A549 (cell line): Measurements from ENCODE around the gene LGALS14.

Experiments used
- EHF ChIP-seq: fragments of 250-450 bp; sonication (Bioruptor Pico); IDR thresholded peaks from 2 replicates; pipeline ENCODE4 v1.5.0; 2020; ENCODE audit warnings: mild to moderate bottlenecking
- HOXA7 ChIP-seq: fragments of 250-450 bp; sonication (Bioruptor Pico); IDR thresholded peaks from 2 replicates; pipeline ENCODE4 v1.5.0; 2020; ENCODE audit warnings: mild to moderate bottlenecking, moderate library complexity
- PBX3 ChIP-seq: IDR thresholded peaks from 2 replicates; pipeline ENCODE4 v1.6.1; 2012
- PHF8 ChIP-seq: fragments of 200-600 bp; sonication (generic); IDR thresholded peaks from 2 replicates; pipeline ENCODE4 v1.6.1; 2016; ENCODE audit warnings: low read depth, mild to moderate bottlenecking, antibody characterized with exemption, moderate library complexity, borderline replicate concordance
- POLR2A ChIP-seq: IDR thresholded peaks from 2 replicates; pipeline ENCODE4 v1.6.1; 2012; ENCODE audit warnings: mild to moderate bottlenecking, low read length
- SMC3 ChIP-seq: fragments of >200 bp; sonication (Bioruptor Twin); formaldehyde crosslinking; IDR thresholded peaks from 3 replicates; pipeline ENCODE4 v1.6.1; 2018; ENCODE audit warnings: inconsistent platforms
- TF ChIP-seq, protein P1 (sequence below): fragments of >200 bp; sonication (Bioruptor Twin); formaldehyde crosslinking; IDR thresholded peaks from 3 replicates; pipeline ENCODE4 v1.5.1; 2016
- TF ChIP-seq, protein P2 (sequence below): IDR thresholded peaks from 2 replicates; pipeline ENCODE4 v1.6.1; 2012; ENCODE audit warnings: low read depth, borderline replicate concordance
- TF ChIP-seq, protein P3 (sequence below): IDR thresholded peaks from 2 replicates; pipeline ENCODE4 v1.6.1; 2012

- TF ChIP-seq, protein P1, sequence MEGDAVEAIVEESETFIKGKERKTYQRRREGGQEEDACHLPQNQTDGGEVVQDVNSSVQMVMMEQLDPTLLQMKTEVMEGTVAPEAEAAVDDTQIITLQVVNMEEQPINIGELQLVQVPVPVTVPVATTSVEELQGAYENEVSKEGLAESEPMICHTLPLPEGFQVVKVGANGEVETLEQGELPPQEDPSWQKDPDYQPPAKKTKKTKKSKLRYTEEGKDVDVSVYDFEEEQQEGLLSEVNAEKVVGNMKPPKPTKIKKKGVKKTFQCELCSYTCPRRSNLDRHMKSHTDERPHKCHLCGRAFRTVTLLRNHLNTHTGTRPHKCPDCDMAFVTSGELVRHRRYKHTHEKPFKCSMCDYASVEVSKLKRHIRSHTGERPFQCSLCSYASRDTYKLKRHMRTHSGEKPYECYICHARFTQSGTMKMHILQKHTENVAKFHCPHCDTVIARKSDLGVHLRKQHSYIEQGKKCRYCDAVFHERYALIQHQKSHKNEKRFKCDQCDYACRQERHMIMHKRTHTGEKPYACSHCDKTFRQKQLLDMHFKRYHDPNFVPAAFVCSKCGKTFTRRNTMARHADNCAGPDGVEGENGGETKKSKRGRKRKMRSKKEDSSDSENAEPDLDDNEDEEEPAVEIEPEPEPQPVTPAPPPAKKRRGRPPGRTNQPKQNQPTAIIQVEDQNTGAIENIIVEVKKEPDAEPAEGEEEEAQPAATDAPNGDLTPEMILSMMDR: no peak
- TF ChIP-seq, protein P2, sequence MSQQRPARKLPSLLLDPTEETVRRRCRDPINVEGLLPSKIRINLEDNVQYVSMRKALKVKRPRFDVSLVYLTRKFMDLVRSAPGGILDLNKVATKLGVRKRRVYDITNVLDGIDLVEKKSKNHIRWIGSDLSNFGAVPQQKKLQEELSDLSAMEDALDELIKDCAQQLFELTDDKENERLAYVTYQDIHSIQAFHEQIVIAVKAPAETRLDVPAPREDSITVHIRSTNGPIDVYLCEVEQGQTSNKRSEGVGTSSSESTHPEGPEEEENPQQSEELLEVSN: no peak
- TF ChIP-seq, protein P3, sequence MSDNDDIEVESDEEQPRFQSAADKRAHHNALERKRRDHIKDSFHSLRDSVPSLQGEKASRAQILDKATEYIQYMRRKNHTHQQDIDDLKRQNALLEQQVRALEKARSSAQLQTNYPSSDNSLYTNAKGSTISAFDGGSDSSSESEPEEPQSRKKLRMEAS: no peak
- TF ChIP-seq HOXA7 (CRISPR knock-in tag) (no peak), PHF8 (no peak), POLR2A (no peak), SMC3 (no peak), PBX3 (no peak), EHF (CRISPR knock-in tag) (no peak)
These were observed 25.3 kb downstream of the LGALS14 start for GRCh38 chr19:39729594-39729993.
